GM19463 (cell line): ENCODE results near the gene TIFAB.

Source experiments
- ATAC-seq: cut with Tn5 transposase; IDR thresholded peaks from one replicate; pipeline ENCODE4 v1.9.1; 2021; ENCODE audit warnings: mild to moderate bottlenecking, moderate library complexity; ENCODE audit not compliant: unreplicated experiment

The TIFAB gene

DNA sequence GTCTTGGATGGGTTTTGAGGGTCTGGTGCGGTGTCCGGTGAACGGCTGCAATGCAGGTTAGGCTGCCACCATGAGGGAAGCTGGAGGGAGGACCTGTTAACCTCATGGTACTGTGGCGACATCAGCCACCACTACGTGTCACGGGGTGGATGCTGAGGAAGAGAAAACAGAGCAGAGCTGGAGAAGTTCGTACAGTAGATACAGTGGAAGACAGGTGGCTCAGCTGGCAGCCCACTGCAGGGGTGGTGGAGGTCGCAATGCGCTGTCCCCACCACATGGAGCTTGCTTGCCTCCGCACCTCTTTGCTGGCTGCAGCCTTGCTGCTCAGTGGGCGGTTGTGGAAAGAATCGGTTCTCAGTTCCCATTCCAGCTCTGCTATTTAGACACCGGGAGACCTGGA is 7.8 kb downstream of the TIFAB start:
- ATAC-seq: no peak

DNA sequence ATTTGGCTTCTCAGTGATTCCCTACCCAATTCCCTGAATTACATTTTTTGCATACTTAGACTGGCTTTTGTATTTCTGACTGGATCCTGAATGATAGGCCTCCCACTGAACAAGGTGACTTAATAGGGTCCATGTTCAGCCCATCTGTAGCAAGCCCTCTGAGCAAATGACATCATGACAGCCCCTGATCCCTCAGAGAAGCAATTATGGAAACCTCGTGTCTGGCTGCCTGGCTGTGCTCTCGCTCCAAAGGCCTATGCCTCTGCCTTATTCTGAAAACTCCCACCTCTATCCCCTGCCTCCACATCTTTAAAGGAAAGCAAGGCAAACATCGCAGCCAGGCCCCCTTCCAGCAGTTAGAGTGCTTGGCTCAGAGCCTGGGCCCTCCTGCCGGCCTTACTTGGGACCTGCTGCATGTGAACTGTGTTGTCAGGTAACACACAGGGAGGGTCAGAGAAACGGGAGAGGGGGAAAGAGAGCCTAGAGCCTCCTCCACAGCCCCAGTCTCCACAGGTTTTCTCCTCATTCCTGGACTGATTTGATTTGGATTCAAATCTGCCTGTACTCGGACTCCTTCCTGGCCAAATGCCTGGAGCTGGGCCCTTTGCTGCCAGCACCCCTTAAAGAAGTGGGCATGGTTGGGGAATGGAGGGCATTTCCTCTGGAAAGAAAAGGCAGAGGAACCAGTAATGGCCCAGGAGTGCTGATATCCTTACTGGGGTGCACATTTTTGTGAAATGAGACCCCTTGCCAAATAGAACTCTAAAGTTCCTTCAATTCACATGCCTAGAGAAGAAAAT is 8.8 kb downstream of the TIFAB start:
- ATAC-seq: no peak

DNA sequence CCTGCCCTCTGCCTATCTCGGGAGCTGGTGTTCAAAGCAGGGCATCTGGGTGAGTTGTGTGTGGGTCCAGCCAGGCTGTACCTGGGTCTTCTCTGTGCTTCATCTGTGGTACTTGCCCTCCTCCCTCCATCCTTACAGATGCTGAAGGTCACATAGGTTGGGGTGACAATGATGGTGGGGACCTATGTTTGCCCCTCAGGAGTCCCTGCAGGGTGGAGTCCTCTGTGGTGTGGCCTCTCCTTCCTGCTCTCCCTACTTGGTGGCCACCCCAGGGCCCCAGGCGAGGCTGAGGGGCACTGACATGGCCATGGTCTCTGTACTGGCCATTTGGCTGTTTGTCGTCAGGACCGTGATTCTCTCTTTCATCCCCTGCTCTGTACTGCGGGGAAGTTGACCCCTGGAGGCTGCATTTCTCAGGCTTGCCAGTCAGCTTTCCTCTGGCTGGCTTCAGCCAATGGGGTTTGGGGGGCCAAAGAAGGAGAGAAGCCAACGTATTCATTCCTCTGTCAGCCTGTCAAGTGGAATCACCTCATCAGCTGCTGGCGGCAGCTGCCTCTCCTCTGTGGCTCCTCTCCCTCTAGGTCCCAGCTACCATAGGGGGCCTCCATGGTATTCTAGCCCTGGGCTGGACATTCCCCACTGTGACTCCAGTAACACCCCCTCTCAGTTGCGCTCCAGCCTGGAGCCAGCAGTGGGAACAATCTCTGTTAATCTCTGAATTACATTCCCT is 9.6 kb downstream of the TIFAB start:
- ATAC-seq: no peak

DNA sequence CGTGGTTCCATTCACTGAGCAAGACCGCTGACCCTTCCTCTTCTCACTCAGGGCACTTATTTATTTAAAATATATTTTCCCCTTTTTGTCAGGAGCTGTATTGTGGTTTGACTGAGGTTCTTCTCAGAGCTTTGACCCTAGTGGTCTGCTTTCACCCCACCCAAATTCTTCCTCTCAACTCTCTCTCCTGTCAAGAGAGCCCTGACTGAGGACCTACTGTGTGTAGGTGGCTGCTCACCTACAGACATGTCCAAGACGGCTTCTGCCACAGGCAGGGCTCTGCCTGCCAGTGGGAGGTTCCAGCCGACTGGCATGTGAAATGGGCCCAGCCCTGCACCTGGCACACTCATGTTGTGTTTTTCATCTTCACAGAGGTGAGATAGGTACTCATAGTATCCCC is 10.2 kb downstream of the TIFAB start:
- no peak for ATAC-seq

DNA sequence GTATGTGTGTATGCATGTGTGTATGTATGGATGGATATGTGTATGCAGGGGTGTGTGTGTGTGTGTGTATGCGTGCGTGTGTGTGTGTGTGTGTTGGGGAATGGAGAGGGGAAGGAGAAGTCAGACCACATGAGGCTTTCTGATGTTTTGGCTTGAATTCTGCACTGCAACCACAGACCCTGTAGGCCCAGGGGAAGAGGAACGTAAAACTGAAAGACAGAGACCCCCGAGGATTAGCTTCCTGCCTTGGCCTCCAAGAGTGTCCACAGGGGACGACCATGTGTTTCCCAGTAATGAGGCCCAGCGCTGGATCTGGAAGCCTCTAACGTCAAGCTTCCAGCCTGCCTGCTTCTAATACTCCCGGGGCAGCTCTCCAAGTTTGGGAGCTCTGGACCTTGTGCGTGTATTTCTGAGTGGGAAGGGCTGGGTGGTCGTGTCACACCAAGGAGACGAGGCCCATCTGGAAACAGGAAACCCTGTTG is 10.8 kb downstream of the TIFAB start:
- no peak for ATAC-seq

DNA sequence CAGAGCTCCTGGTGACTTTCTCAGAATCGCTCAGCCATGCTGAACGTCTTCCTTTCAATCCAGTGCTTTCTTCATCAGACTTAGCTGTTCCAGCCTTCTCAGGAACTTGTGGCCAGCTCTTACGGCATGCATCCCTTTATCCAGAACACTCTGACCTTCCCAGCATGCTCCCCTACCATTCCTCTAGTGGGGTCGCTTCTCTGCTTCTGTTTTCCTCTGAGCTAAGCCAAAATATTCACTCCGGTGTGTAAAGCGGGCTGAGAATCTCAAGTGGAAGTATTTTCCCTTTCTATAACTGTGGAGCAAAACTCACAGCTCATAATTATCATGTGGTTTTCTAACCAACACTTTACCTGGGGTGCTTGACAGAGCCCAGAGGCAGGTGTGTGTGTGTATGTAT is 11.2 kb downstream of the TIFAB start:
- ATAC-seq: no peak

DNA sequence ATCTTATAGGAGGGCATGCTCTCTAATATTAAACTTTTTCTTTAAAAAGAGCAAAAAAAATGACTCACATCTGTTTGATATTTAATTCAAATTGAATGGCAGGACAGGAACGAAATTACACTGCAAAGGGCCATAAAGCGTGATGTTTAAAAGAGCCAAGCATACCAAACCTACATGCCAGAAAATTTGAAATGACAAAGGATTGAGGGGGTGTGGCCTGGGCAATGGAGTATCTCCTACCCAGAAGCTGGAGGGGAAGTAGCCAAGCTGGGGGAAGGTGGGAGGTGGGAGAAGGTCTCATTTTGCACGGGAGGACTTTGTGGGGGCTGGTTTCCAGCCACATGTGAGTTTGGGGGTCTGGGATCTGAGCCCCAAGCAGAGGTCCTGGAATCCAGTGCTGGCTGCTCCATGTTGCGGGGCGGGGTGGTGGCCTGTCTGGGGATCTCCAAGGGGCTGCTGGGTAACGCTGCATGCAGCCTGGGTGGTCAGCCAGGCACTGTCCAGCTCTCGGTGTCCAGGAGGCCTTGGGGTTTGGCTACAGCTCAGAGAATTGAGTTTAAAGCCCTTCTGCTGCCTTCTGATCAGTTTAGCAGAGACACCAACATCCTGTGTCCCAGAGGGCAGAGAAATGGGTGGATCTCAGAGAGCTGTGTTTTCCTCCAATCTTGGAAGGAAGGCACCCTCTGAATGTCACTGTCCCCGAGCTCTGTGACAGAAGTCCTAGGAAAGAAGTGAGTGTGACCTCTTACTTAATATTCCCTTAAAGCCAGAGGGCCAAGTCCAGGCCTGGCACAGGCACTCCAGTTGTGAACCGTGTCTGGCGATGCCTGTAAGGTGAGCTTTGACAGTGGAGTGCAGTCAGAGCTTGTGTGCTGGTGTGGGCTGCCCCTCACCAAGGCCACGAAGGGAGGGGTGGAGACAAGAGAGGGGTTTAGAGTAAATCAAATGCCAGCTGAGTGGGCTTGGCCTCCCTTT is 12.6 kb downstream of the TIFAB start:
- no peak for ATAC-seq

DNA sequence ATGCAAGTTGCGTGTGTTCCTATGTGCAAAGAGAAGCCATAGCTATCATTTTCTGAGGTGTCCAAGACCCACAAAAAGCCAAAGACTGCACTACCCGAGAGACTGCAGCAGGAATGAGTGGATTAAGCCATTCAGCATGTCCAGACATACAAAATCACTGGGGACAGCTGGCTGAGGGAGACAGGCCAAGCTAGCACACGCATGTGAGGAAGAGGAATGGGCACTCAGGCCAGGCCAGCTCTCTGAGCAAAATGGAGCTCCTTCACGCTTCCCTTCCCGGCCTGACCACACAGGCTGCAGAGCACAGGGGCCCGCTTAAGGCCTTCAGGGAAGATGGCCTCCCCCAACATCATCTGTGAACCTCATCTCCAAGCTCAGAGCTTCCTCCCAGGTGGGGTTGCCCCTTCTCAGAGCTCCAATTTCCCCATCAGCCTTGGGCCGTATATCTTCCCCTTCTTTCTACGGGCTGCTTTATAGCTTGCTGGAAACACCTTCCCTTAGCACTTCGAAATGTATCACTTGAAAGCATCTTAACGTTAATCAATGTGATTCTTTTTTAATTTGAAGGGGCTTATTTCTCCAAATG is 13.4 kb downstream of the TIFAB start:
- no peak for ATAC-seq

DNA sequence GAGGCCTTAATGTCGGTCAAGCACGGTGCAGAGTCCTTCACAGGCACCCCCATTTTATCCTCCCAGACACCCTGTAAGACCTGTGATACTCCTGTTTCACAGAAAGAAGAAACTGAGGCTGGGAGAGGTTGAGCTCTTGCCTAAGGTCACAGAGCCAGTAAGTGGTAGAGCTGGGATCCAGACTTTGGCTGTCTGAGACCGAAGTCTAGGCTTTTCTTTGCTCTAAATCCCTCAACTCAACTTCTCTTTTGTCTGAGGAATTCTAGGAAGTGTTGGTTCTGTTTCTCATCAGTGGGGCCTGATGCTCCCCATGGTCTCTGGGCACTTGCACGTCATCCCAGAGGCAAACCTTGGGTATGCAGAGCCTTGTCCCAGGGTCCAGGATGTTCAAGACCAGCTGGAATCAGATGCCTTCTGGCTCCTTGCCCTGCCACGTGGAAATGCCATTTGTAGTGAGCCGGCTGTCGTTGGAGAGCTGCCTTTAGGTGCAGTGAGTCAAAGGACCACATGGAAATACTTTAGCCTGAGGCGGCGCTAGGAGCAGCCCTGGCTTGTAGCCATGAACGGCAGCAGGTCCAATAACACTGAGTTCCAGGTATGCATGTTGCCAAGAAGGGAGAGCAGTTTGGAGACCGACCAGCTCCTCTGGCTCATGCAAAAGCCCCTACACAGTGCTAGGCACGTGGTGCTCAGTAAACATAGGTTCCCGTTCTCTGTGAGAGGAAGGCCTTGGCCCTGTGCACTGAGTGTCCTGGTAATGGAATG is 14.2 kb downstream of the TIFAB start:
- no peak for ATAC-seq

DNA sequence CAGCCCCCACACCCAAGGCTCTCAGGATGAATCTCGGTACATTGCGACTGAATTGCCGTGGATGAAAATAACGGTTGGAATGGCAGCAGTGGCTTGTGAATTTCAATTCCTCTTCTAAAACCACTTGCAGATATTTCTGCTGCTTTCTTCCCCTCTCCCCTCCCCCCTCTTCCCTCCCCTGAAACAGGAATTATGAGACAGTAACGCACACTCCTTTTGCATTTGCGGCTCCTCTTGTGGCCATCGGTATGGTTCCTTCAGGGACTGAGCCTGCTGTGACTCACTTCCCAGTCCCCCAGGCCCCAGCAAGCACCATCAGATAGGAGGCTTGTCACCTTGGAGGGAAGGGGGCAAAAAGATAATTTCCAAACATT is 14.7 kb downstream of the TIFAB start:
- ATAC-seq: no peak

DNA sequence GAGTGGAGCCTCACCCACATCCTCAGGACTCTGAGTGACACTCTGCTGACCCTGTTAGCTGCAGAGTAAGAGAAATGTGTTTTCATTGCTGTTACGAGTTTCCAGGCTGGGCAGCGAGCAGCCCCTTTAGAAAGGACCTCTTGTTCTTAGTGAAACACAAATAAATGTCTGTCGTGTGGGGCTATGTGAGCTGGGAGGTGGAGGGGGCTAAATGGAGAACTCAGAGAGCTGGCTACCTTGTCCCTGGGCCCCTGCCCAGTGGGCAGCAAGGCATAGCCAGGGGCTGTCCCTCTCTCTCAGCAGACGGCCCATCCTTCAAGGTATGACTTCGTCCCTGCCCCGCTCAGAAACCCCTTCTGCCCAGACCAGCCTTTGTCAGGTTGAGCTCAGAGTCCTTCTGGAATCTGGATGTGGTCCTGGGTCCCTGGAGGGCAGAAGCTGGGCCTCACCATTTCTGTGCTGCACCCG is 15.2 kb downstream of the TIFAB start:
- ATAC-seq: no peak

DNA sequence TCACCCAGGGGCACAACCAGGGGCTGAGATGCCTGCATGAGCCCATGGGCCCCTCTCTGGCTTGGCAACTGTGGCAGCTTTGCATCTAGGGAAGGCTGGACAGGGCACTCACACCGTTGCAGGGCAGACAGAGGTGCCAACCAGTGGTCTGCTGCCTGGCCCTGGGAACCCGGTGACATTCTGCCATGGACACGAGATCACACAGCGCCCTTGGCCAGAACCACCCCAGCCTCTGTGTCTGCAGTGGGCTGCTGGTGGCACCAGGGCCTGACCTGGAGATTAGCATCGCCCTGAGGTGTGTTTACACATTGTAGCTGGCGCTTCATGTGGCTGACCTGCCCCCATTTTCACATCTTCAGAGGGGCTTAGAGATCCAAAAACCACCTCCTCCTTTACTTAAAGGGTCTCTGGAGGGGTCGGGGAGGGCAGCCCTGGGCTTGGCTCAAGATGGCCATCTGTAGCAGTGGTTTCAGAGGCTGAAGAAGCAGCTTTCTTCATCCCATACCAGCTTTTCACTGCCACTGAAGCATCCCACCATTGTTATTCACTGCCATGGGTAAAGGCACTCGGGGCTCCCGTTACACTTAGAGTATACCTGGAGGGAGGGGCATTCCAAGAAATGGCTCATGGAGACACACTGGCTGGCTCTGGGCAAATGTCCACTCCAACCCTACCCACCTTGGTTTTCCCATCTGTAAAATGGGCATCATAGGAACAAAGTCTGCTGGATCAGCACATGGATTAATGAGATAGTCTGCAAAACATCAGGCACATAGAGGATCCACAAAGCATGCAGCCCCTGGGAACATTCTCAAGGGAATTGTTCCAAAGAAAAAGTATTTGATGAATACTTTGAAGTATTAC is 16.5 kb downstream of the TIFAB start:
- ATAC-seq: no peak

DNA sequence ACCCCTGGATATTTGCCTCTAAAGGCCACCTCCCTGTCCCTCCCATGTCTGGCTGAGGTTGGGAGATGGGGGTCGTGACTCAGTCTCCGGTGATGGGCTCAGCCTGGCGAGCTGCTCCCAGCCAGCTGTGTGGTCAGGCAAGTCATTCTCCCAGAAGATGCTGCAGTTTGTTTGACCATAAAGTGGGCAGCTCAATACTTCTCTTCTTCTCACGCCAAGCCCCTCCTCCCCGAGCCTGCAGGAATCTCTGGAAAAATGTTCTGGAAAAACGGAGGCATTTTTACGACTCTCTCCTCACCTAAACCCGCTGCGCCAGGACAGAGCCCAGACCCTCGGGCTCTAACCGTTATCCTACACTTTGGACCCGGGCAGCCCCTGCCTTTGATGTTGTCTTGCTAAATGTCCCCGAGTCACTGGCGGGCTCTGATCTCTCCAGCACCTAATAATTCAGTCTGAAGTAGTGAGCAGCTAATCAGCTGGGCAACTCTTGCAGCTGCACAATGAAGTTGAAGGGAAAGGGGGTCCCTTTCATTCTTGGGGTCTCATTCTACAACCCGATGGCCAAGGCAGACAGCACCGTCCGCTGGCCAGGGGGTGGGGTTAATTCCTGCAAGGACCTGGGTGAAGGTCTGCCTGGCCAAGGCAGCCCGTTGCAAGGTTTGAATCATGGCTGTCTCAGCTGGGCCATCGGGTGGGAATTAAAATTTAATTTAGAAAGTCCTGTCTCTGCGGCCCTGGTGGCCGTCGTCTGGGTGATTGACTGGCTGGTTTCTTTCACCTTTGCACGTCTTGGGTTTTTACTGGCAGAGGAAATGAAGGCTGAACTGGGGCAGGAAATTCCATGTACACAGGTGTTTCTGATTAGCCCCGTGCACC is 17.3 kb downstream of the TIFAB start:
- no peak for ATAC-seq

DNA sequence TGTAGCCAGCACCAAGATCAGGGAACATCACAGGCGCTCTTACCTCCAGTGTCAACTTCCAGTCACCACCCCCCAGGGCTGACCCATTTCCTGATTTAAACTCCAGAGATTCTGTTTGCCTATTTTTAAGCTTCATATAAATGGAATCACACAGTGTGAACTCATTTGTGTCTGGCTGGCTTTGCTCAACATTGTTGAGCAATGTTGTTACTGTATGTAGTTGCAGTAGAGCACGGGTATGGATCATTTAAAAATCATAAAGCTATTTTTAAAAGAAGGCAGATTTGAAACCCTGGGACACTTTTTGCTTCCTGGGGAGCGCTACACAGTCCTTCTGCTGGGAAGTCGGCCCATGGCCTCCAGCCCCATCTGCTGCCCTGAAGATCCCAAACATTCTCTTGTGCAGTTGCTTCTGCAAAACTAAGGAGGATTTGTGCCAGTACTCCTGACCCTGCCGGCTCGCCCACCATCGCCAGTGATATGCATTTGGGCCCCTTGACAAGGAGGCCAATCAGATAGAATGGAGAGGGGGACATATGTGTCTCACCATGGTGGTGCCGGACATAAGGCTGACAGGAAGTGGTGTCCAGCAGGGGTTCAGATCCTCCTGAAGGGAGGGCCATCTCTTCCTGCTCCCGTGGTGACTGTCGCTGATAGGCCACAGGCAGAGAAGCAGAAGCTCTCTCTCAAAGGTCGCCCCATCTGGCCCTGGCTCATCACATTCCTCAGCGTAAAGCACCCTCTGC is 18.3 kb downstream of the TIFAB start:
- ATAC-seq: no peak

DNA sequence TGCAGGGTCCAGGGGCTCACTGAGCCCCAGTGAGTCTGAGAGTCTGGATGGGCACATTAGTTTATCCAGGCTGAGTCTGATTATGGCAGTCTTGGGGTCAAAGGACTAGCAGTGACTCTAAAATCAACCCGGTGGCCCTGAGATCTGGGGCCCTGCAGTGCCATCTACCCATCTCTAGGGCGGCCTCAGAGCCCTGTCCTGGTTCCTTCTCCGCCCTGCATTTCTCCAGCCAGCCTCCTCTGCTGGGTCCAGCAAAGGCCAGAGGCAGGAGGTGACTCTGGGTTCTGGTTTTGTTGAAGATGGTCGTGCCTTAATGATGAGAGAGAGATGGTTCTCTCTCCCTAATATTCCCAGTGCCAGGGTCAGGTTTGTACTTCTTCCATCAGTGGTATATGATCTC is 20.0 kb downstream of the TIFAB start:
- no peak for ATAC-seq

DNA sequence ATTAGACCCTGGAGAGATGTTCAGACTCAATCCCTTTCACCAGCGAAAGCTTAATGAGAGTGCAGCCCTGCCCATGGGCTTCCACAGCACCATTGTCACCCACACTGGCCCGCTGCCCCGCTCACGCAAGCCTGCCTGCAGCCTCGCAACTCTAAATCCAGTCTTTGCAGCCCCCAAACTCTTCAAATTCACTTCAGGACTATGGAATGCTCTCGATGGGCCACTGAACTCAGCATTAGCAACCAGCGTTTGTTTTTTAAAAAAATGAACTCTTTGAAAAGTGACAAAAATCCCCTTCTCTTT is 22.1 kb downstream of the TIFAB start:
- no peak for ATAC-seq

DNA sequence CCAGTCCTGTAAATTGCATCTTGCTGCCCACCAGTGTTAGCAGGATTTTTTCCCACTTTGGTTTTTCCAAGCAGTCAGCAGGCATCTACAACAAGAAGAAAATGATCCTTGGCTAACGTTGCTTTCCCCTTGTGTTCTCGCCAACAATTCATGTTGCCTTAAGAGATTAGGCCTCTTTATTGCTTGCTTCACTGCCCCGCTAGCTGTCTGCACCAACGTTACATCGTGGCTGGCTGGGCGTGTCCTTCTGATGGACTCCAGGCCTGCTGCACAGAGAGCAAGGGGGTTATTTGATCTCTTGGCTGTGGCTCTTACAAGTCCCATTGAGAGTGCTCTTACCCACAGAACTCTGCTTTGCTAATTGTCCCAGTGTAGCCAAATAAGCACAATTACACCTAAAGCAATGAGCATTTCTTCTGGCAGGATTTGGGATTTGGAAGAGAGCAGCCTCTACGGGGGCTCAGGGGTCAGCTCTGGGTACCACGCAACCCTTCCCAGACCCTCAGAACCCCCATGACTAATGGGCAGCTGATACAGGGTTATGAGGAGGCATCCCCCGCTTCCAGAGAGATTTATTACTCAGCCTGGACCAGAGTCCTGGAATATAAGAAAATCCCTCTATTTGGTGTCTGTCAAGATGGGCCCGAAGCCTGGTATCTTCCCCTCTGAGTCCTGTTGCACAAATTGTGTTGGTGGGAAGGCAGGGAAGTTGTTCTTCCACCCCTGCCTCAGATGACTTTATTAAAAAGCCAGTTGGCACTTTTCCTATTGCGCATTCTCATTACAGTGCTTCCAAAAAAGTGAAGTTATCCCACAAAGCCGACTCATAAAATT is 22.6 kb downstream of the TIFAB start:
- no peak for ATAC-seq
